Peyer's patch (tissue), 4 donors: ENCODE measurements around the gene KRTAP21-2. TPM values are rescaled to one million over a fixed set of nuclear protein-coding genes. Genes with fewer than 3 reads are reported as not detected.

Experiments used
- DNase-seq, 3 donors: peaks; one replicate each; pipeline ENCODE4 v3.0.0-alpha.2; 2017 to 2019
- H3K27ac ChIP-seq, 4 donors: fragments of 200-600 bp; sonication (generic); one replicate each; pipeline ENCODE4 v1.5.1; 2016 to 2019
- H3K27me3 ChIP-seq, 2 donors: fragments of 200-600 bp; sonication (generic); one replicate each; pipeline ENCODE4 v1.5.1; 2019
- H3K36me3 ChIP-seq, 3 donors: fragments of 200-600 bp; sonication (generic); one replicate each; pipeline ENCODE4 v1.5.1; 2016 to 2019
- H3K4me1 ChIP-seq, 4 donors: fragments of 200-600 bp; sonication (generic); one replicate each; pipeline ENCODE4 v1.5.1; 2016 to 2019
- H3K4me3 ChIP-seq, 4 donors: fragments of 200-600 bp; sonication (generic); 1 replicate in 3 of 4; 2 replicates in 1 of 4; pipeline ENCODE4 v1.5.1; 2016 to 2019; ENCODE audit warnings: mild to moderate bottlenecking in 1 of 4
- H3K9me3 ChIP-seq, 4 donors: fragments of 200-600 bp; sonication (generic); one replicate each; pipeline ENCODE4 v1.5.1; 2016 to 2019; ENCODE audit warnings: mild to moderate bottlenecking in 1 of 4
- CTCF ChIP-seq, 6 experiments: fragments of 450-650 bp in 4 of 6; fragments of 200-600 bp in 2 of 6; sonication (generic) in 1 of 6; IDR thresholded peaks; one replicate each; pipeline ENCODE4 v1.5.1; 2017 to 2019; ENCODE audit warnings: antibody characterized with exemption in 6 of 6, mild to moderate bottlenecking in 3 of 6, moderate library complexity in 1 of 6
- POLR2A ChIP-seq, 2 donors: fragments of 450-650 bp; IDR thresholded peaks; one replicate each; pipeline ENCODE4 v1.5.1; 2017; ENCODE audit warnings: antibody characterized with exemption in 2 of 2, mild to moderate bottlenecking in 2 of 2, moderate library complexity in 2 of 2
- total RNA-seq, 4 donors: library from RNA; depleted of rRNA; stranded (reverse); fragments of >200 nt; gene quantifications; one replicate each; pipeline ENCODE4 v1.1.0, GENCODE V29; 2016

Gene KRTAP21-2
- not detected for total RNA-seq

GRCh38 chr21:30747159-30747558 lies at the start of gene KRTAP21-2:
KRTAP21-2 (minus strand) TSS chr21:30747259; CDS start chr21:30747202, 57 bp downstream.
- no peak for TF ChIP-seq POLR2A (IDR thresholded peaks at IDR 0.05)
- no peak for TF ChIP-seq CTCF (IDR thresholded peaks at IDR 0.05)
- no peak for DNase-seq
- Histone ChIP-seq H3K36me3 (no peaks in the 10 kb centered on the region), H3K4me1 (no peaks in the 10 kb centered on the region), H3K27me3 (no peaks in the 10 kb centered on the region), H3K27ac (no peak within 1 kb of the TSS), H3K4me3 (no peak within 1 kb of the TSS), H3K9me3 (no peaks in the 10 kb centered on the region)

- TF ChIP-seq POLR2A (IDR thresholded peaks at IDR 0.05) (no peak), CTCF (IDR thresholded peaks at IDR 0.05) (no peak)
- no peak overlapping the region for H3K4me3 ChIP-seq
- H3K9me3 ChIP-seq = peaks cover 0 to 1% (median 0%) of the 10 kb centered on the region in 4 donors
- no peaks in the 10 kb centered on the region for H3K4me1 ChIP-seq
- no peaks in the 10 kb centered on the region for H3K36me3 ChIP-seq
- no peak for DNase-seq
- no peaks in the 10 kb centered on the region for H3K27me3 ChIP-seq
- H3K27ac ChIP-seq = no peak overlapping the region
These were observed 46.7 kb upstream of the KRTAP21-2 start for GRCh38 chr21:30793581-30794314.

- no peaks in the 10 kb centered on the region for H3K27me3 ChIP-seq
- no peaks in the 10 kb centered on the region for H3K4me1 ChIP-seq
- H3K36me3 ChIP-seq = no peaks in the 10 kb centered on the region
- no peak overlapping the region for H3K27ac ChIP-seq
- H3K9me3 ChIP-seq = no peaks in the 10 kb centered on the region
- no peak for DNase-seq
- no peak overlapping the region for H3K4me3 ChIP-seq
- TF ChIP-seq CTCF (IDR thresholded peaks at IDR 0.05) (no peak), POLR2A (IDR thresholded peaks at IDR 0.05) (no peak)
These were observed 32.2 kb upstream of the KRTAP21-2 start for GRCh38 chr21:30779249-30779648.

GRCh38 chr21:30769724-30770431 lies 22.8 kb upstream of the KRTAP21-2 start:
- H3K4me1 ChIP-seq = no peaks in the 10 kb centered on the region
- no peaks in the 10 kb centered on the region for H3K27me3 ChIP-seq
- no peak overlapping the region for H3K27ac ChIP-seq
- no peaks in the 10 kb centered on the region for H3K9me3 ChIP-seq
- no peaks in the 10 kb centered on the region for H3K36me3 ChIP-seq
- no peak for DNase-seq
- no peak for TF ChIP-seq CTCF (IDR thresholded peaks at IDR 0.05)
- no peak for TF ChIP-seq POLR2A (IDR thresholded peaks at IDR 0.05)
- H3K4me3 ChIP-seq = no peak overlapping the region

GRCh38 chr21:30760776-30761175 lies 13.7 kb upstream of the KRTAP21-2 start:
- no peak overlapping the region for H3K27ac ChIP-seq
- H3K36me3 ChIP-seq = no peaks in the 10 kb centered on the region
- H3K9me3 ChIP-seq = no peaks in the 10 kb centered on the region
- H3K4me3 ChIP-seq = no peak overlapping the region
- no peaks in the 10 kb centered on the region for H3K4me1 ChIP-seq
- no peak for TF ChIP-seq POLR2A (IDR thresholded peaks at IDR 0.05)
- TF ChIP-seq CTCF (IDR thresholded peaks at IDR 0.05) = no peak
- no peak for DNase-seq
- no peaks in the 10 kb centered on the region for H3K27me3 ChIP-seq
